H9 (cell line): ENCODE measurements around the gene AXL. TPM values are rescaled to one million over a fixed set of nuclear protein-coding genes. Genes with fewer than 3 reads are reported as not detected.
"Not testable (repeated sequence)": the region's sequence is repeated elsewhere in the genome, so short reads cannot be mapped to it uniquely, and the experiment has no call there.

Experiments
- DNase-seq: peaks from one replicate; pipeline ENCODE4 v3.0.0-alpha.2; 2017
- H2AFZ ChIP-seq: one replicate; pipeline ENCODE4 v1.6.1; 2013; ENCODE audit warnings: mild to moderate bottlenecking, low read length, control low read depth, moderate library complexity
- H2AK5ac ChIP-seq: 2 replicates; pipeline ENCODE4 v1.6.1; 2013; ENCODE audit warnings: low read length, control low read depth, mixed read lengths; ENCODE audit not compliant: insufficient read length
- H2BK120ac ChIP-seq: one replicate; pipeline ENCODE4 v1.6.1; 2013; ENCODE audit warnings: low read depth, mild to moderate bottlenecking, low read length, control low read depth, inconsistent platforms; ENCODE audit not compliant: poor library complexity, severe bottlenecking
- H2BK12ac ChIP-seq: 2 replicates; pipeline ENCODE4 v1.6.1; 2013; ENCODE audit warnings: low read length, control low read depth, mixed read lengths, low read depth; ENCODE audit not compliant: insufficient read length
- H2BK15ac ChIP-seq: 2 replicates; pipeline ENCODE4 v1.6.1; 2013; ENCODE audit warnings: low read depth, low read length, control low read depth
- H2BK20ac ChIP-seq: one replicate; pipeline ENCODE4 v1.6.1; 2013; ENCODE audit warnings: low read depth, mild to moderate bottlenecking, low read length, control low read depth, inconsistent platforms; ENCODE audit not compliant: poor library complexity, severe bottlenecking
- H2BK5ac ChIP-seq: 2 replicates; pipeline ENCODE4 v1.6.1; 2013; ENCODE audit warnings: low read length, control low read depth, mixed read lengths; ENCODE audit not compliant: insufficient read length
- H3K14ac ChIP-seq: 2 replicates; pipeline ENCODE4 v1.6.1; 2013; ENCODE audit warnings: low read length, control low read depth; ENCODE audit not compliant: insufficient read depth
- H3K18ac ChIP-seq: 2 replicates; pipeline ENCODE4 v1.6.1; 2013; ENCODE audit warnings: low read depth, mild to moderate bottlenecking, mixed read lengths, low read length, control low read depth; ENCODE audit not compliant: insufficient read length
- H3K23ac ChIP-seq: 2 replicates; pipeline ENCODE4 v1.6.1; 2013; ENCODE audit warnings: low read length, control low read depth, mixed read lengths, low read depth; ENCODE audit not compliant: insufficient read length
- H3K23me2 ChIP-seq: 2 replicates; pipeline ENCODE4 v1.6.1; 2013; ENCODE audit warnings: low read depth, mild to moderate bottlenecking, mixed read lengths, low read length, control low read depth; ENCODE audit not compliant: insufficient read length, poor library complexity, severe bottlenecking
- H3K27ac ChIP-seq: 2 replicates; pipeline ENCODE4 v1.5.1; 2013; ENCODE audit warnings: low read length, control low read depth, mixed read lengths, low read depth; ENCODE audit not compliant: insufficient read length
- H3K27me3 ChIP-seq: 2 replicates; pipeline ENCODE4 v1.6.1; 2013; ENCODE audit warnings: low read length, control low read depth, inconsistent platforms; ENCODE audit not compliant: insufficient read depth
- H3K4ac ChIP-seq: 2 replicates; pipeline ENCODE4 v1.6.1; 2013; ENCODE audit warnings: low read depth, mild to moderate bottlenecking, control low read depth, inconsistent platforms, low read length, moderate library complexity
- H3K4me1 ChIP-seq: 2 replicates; pipeline ENCODE4 v1.6.1; 2013; ENCODE audit warnings: low read length, control low read depth, inconsistent platforms; ENCODE audit not compliant: insufficient read depth
- H3K4me2 ChIP-seq: 2 replicates; pipeline ENCODE4 v1.6.1; 2013; ENCODE audit warnings: low read length, control low read depth, mixed read lengths; ENCODE audit not compliant: insufficient read length, insufficient read depth
- H3K56ac ChIP-seq: 2 replicates; pipeline ENCODE4 v1.6.1; 2013; ENCODE audit warnings: low read depth, mild to moderate bottlenecking, mixed read lengths, low read length, control low read depth; ENCODE audit not compliant: insufficient read length
- H3K79me1 ChIP-seq: 2 replicates; pipeline ENCODE4 v1.6.1; 2013; ENCODE audit warnings: low read depth, mild to moderate bottlenecking, moderate library complexity, low read length, control low read depth, inconsistent platforms; ENCODE audit not compliant: insufficient read depth, poor library complexity, severe bottlenecking
- H3K79me2 ChIP-seq: 2 replicates; pipeline ENCODE4 v1.6.1; 2013; ENCODE audit warnings: low read length, control low read depth, inconsistent platforms; ENCODE audit not compliant: insufficient read depth
- H3K9ac ChIP-seq: 2 replicates; pipeline ENCODE4 v1.6.1; 2013; ENCODE audit warnings: low read length, control low read depth, mixed read lengths; ENCODE audit not compliant: insufficient read length; ENCODE audit errors: extremely low read depth
- H3K9me3 ChIP-seq: one replicate; pipeline ENCODE4 v1.6.1; 2013; ENCODE audit warnings: low read depth, low read length, inconsistent platforms; ENCODE audit not compliant: control insufficient read depth
- H3T11ph ChIP-seq: one replicate; pipeline ENCODE4 v1.6.1; 2013; ENCODE audit warnings: mild to moderate bottlenecking, low read length, control low read depth, inconsistent platforms
- H4K20me1 ChIP-seq: one replicate; pipeline ENCODE4 v1.6.1; 2013; ENCODE audit not compliant: control insufficient read depth, insufficient read length, insufficient read depth
- H4K5ac ChIP-seq: 2 replicates; pipeline ENCODE4 v1.6.1; 2013; ENCODE audit warnings: low read depth, mild to moderate bottlenecking, mixed read lengths, low read length, control low read depth; ENCODE audit not compliant: insufficient read length
- H4K8ac ChIP-seq: replicated peaks from 2 replicates; pipeline ENCODE4 v1.6.1; 2013; ENCODE audit warnings: low read length, control low read depth, mixed read lengths, low read depth; ENCODE audit not compliant: insufficient read length
- H4K91ac ChIP-seq: 2 replicates; pipeline ENCODE4 v1.6.1; 2013; ENCODE audit warnings: low read depth, mild to moderate bottlenecking, moderate library complexity, mixed read lengths, low read length, control low read depth; ENCODE audit not compliant: insufficient read length
- H3K27ac Mint-ChIP-seq, 3 experiments: 2 replicates in 2 of 3; 3 replicates in 1 of 3; pipeline ENCODE4 v1.8.0; 2020 to 2021; ENCODE audit warnings: mixed read lengths in 3 of 3, mild to moderate bottlenecking in 1 of 3, moderate library complexity in 1 of 3
- H3K27me3 Mint-ChIP-seq: 2 replicates; pipeline ENCODE4 v1.8.0; 2021; ENCODE audit warnings: low read depth, mild to moderate bottlenecking, moderate library complexity, mixed read lengths
- H3K36me3 Mint-ChIP-seq, 3 experiments: 2 replicates in 2 of 3; 3 replicates in 1 of 3; pipeline ENCODE4 v1.8.0; 2020 to 2021; ENCODE audit warnings: low read depth in 3 of 3, mixed read lengths in 3 of 3; ENCODE audit not compliant: insufficient read depth in 1 of 3
- H3K4me1 Mint-ChIP-seq, 2 experiments: 2 replicates each; pipeline ENCODE4 v1.8.0; 2020; ENCODE audit warnings: mixed read lengths in 2 of 2
- H3K4me3 Mint-ChIP-seq, 2 experiments: 2 replicates in 1 of 2; 3 replicates in 1 of 2; pipeline ENCODE4 v1.8.0; 2020 to 2021; ENCODE audit warnings: mild to moderate bottlenecking in 2 of 2, mixed read lengths in 2 of 2, moderate library complexity in 1 of 2
- H3K9me3 Mint-ChIP-seq, 2 experiments: 2 replicates in 1 of 2; 3 replicates in 1 of 2; pipeline ENCODE4 v1.8.0; 2020; ENCODE audit warnings: mild to moderate bottlenecking in 2 of 2, mixed read lengths in 2 of 2, moderate library complexity in 1 of 2
- WGBS: extraction: QIAGEN DNeasy Blood & Tissue Kit; methylation state at CpG from one replicate; pipeline ENCODE4 v1.1.7; 2013; ENCODE audit warnings: missing lambda C conversion rate, low lambda C conversion rate, mixed read lengths; ENCODE audit not compliant: insufficient read length; ENCODE audit errors: extremely low coverage; 5-methylcytosine and 5-hydroxymethylcytosine counted together
- total RNA-seq: library from RNA; stranded (reverse); gene quantifications from 2 replicates; pipeline ENCODE4 v1.2.1, GENCODE V29; 2021
- TF ChIP-seq, protein P1 (sequence below): fragments of 200-600 bp; sonication (generic); conservative IDR thresholded peaks from 3 replicates; pipeline ENCODE4 v1.8.0; 2021; ENCODE audit warnings: antibody characterized with exemption, mild to moderate bottlenecking

Gene AXL
- total RNA-seq, 1 experiment from 2014 or later = 29.4 TPM

GRCh38 chr19:41204338-41204737 lies 14.7 kb upstream of the AXL start:
- H2BK5ac ChIP-seq, H4K20me1 ChIP-seq, H2AFZ ChIP-seq, H3K4ac ChIP-seq, H2BK20ac ChIP-seq, H3K27me3 ChIP-seq, H3K4me3 Mint-ChIP-seq, H3K27me3 Mint-ChIP-seq, H4K8ac ChIP-seq, H3K4me1 ChIP-seq, H3K9me3 Mint-ChIP-seq, H2BK120ac ChIP-seq, H3T11ph ChIP-seq, H3K56ac ChIP-seq, H3K9me3 ChIP-seq, H2BK15ac ChIP-seq, H3K9ac ChIP-seq, H3K23ac ChIP-seq, H2BK12ac ChIP-seq, H4K5ac ChIP-seq, H3K79me1 ChIP-seq, H4K91ac ChIP-seq, H3K14ac ChIP-seq, H3K79me2 ChIP-seq, H3K23me2 ChIP-seq, H3K4me2 ChIP-seq, H2AK5ac ChIP-seq, H3K27ac ChIP-seq, H3K18ac ChIP-seq: not testable (repeated sequence)
- Mint-ChIP-seq H3K4me1 (peaks cover 5 to 15% of the 10 kb centered on the region in 2 experiments), H3K27ac (peak overlapping the region; percentile 88 to 98 (median 97); a peak in 5 of 7 replicates), H3K36me3 (peaks cover 55 to 81% (median 78%) of the 10 kb centered on the region in 3 experiments)
- no CpG with 5 or more reads among the region's 7 CpGs for WGBS
- DNase-seq = peak; percentile 86
- TF ChIP-seq, protein P1, sequence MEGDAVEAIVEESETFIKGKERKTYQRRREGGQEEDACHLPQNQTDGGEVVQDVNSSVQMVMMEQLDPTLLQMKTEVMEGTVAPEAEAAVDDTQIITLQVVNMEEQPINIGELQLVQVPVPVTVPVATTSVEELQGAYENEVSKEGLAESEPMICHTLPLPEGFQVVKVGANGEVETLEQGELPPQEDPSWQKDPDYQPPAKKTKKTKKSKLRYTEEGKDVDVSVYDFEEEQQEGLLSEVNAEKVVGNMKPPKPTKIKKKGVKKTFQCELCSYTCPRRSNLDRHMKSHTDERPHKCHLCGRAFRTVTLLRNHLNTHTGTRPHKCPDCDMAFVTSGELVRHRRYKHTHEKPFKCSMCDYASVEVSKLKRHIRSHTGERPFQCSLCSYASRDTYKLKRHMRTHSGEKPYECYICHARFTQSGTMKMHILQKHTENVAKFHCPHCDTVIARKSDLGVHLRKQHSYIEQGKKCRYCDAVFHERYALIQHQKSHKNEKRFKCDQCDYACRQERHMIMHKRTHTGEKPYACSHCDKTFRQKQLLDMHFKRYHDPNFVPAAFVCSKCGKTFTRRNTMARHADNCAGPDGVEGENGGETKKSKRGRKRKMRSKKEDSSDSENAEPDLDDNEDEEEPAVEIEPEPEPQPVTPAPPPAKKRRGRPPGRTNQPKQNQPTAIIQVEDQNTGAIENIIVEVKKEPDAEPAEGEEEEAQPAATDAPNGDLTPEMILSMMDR = peak; percentile 93
